HG03457 (cell line): Measurements from ENCODE around the gene NEK10.

Experiments
- ATAC-seq: cut with Tn5 transposase; IDR thresholded peaks from one replicate; pipeline ENCODE4 v1.9.1; 2021; ENCODE audit warnings: moderate number of reproducible peaks; ENCODE audit not compliant: unreplicated experiment

Gene NEK10

DNA sequence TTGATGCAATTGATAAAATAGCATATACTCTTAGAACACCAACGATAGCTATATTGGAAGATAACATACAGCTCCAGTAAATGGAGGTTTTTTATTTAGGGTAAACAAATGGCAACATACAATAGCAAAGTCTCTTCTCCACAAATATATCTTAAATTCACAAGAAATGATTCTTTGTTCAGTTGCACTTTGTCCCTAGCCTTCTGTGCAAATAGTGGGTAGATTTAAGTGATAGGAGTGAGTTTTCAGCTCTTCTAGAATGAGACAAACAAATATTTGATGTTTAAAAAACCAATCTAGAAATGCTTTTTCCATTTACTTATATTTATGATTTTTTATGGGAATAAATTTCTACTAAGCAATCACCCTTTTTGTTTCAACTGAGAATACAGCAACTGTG lies 253.8 kb downstream of the NEK10 start:
- no peak for ATAC-seq

DNA sequence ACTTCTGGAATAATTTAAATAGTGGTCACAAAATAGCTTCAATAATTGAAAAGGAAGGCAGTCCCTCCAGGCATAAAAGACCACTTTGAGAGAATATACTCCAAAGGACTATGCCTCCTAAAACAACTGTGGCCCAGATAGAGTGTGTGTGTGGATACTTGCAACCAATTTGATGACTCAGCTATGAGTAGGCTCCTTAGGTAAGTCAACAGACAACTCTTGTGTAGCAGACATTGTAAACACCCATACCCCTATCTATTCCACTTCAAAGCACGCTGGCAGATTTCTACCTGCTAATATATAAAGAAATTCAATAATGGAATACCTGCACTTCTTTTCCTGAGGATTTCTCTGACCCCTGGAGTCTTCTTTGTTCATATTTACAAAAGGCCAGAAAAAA lies 254.5 kb downstream of the NEK10 start:
- ATAC-seq: no peak

DNA sequence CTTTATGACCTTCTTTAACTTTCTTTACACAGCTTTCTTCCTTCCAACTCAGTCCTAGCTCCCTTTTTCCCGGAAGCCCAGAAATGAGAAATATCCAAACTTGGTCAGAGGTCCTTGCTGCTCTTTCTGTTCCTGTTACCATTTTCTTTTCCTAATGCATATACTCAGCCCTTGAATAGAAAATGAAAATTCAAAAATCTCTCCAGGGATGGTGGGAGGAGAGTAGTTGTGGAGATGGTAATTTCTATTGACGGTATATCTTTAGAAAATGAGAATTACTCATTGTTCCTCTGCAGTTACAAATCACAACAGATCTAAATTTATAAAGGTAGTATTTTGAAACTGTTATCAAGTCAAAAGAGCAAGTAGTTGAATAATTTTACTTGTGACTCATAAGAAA lies 255.1 kb downstream of the NEK10 start:
- ATAC-seq: no peak

DNA sequence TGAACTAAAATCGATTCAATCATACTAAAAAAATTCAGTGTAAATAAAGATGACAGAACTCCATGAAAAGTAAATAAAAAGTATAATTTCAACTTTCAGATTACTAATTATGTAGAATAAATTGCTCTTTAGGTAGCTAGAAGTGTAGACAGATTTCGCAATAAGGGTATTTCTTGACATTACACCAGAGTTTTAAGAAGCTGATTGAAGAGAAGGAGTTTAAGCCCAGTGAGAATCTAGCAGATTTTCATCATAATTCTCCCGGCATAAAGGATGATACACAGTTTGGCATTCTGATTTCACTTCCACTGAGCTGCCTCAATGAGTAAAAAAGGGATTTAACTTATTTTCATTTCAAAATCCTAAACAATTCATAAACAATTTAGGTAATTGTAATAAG lies 259.2 kb downstream of the NEK10 start:
- no peak for ATAC-seq

DNA sequence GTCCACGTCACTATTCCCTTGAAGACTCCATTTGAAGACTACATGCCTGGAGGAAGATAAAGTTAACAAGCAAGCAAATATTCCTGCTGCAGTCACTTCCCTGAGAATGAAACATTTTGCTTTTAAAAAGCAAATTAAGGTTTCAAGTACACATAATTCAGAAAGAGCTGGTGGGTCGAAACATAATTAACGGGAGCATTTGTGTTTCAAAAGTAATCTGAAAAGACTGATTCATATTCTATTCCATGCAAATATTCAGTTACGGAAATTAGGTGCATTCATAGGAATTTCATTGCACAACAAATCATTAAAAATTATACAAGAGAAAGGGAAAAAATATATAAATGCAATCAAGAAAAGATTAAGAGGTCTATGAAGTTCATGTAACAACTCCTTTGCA lies 260.9 kb downstream of the NEK10 start:
- no peak for ATAC-seq

DNA sequence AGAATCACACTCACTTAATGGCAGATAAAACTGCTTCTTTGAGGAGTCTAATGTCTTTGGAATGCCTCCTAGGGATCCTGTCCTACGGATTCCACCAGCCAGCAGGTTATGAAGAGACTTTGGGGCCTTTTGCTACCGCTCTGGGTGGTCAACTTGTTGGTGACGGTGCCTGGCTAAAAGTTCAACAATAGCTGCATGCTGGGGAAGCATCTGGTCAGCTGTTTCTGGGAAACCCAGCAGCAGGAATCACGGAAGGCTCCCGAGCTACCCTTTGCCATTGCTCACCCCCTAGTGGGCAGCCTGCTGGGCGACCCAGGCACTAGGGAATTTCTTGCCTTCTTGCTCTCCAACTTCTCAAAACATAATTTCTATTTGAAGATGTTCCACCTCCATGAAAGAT lies 263.3 kb downstream of the NEK10 start:
- ATAC-seq: no peak

DNA sequence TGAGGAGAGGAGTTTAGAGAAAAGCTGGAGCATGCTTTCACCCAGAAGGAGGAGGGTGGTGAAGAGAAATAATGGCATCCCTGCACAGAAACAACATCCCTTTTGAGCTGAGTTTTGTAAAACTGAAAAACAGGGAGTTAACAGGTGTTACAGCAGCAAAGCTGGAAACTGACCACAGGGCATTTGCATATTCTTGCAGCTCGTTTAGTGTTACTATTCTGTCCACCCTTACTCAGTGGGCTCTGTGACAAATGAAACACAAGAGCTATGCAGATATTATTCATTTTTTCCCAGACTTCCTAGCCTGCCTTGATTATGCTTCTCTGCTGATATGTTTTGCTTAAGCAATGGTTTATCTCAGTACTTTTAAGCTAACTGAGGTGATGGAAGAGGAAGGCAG lies 272.0 kb downstream of the NEK10 start:
- ATAC-seq: no peak

DNA sequence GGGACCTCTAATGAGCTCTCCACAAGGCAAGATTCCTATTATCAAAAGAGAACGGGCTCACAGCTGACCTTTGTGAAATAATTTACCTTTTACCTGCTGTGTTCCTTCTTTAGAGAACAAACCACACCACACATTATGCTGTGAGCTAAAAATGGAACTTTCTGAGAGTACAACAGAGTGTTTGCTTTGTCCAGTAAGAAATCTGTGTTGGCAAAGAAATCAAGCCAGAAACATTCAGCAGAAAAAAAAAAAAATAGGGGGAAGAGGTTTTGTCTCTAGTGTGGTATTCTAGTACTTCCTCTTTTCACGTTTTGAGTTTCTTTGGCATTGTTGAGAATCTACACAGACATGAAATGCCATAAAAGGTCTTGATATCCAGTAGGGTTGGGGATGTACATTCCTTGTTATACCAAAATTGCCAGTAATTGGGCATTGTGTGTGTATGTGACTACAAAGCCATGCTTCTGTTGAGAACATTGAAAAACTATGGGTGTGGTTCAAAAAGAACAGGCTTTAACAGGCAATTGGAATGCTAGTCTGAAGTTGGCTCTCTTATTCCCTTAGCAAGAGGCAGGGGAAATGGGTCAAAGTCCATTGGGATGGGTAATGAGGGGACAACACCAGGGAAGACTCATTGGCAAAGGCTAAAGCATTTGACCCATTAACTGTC lies 273.5 kb downstream of the NEK10 start:
- ATAC-seq: no peak

DNA sequence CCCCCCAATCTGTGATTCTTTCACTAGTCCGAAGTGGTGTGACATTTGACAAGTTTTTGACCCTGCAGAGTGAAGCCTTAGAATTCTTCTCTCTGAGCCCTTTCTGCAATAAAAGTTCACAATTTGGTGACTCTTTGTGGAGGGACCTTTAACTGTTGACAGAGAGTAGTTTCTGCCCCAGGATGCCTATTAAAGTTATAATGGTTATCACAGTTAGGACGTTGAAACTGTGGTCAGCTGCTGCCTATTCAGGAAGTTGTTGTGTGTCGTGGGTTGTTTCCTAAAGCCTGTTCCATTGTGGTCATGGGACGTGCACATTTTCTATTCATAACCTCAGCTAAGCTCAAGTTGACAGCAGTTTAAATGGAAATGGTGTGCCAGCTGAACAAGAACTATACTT lies 274.5 kb downstream of the NEK10 start:
- no peak for ATAC-seq

DNA sequence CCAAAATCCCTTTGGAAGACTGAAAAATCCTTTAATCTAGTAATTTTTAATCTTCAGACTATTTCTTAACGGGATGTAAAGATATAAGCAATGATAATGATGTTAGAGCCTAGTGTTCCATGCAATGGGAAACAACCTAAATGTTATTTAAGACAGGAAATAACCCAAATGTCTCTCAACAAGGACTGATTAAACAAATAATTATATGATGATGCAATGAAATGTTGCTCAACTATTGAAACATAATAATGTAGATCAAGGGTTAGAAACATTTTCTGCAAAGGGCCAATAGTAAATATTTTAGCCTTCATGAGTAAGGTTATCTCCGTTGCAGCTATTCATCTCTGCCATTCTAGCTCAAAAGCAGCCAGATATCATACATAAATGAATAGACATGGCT lies 275.4 kb downstream of the NEK10 start:
- no peak for ATAC-seq

DNA sequence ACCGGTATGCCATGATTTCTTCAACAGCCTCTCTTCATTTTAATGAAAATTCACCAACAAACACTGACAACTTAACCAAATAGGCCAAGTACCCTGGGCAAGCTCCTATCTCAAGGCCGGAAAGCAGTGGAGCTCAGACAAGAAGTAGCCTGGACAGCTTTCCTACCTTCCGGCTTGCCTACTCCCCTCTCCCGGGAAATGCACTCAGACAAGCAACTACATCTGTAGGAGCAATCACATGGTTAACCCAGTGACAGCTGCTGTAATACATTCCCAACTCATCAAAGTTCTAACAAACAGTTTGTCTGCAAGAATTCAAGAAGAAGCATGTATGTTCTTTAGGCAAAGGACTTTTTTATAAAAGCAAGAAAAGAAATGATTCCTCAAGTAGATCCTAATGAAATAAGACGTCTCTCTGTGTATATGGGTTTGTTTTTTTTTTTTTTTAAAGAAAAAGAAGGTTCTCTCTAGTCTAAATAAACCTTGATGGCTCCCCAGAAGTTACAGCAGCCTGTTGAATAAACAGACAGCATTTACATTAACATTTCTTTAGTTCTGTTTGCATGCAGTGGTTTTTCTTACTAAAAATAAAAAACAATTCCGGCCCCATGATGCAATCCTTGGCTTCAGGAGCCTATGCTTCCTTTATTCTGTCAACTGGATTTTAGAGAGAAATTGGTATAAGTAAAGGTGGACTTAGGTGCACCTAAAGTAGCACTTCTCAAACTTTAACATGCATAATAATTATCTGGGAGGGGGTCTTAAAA lies 278.7 kb downstream of the NEK10 start:
- ATAC-seq: no peak

DNA sequence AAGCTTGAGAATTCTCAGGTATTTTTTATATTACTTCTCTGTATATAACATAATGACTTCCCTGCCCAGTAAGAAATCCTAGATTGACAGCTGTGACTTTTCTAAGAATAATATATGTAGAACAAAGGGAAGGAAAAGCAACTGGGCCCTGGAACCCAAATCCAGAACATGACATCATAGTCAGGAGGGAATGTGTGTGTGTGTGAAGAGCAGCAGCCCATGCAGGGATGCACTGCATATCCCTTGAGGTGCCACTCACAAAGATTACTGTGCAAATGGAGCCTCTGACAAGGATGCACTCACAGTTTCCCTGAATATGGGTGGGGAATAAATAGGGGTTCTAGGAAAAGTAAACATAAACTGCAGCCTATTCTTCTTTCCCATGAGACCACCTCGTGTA lies 279.5 kb downstream of the NEK10 start:
- ATAC-seq: no peak

DNA sequence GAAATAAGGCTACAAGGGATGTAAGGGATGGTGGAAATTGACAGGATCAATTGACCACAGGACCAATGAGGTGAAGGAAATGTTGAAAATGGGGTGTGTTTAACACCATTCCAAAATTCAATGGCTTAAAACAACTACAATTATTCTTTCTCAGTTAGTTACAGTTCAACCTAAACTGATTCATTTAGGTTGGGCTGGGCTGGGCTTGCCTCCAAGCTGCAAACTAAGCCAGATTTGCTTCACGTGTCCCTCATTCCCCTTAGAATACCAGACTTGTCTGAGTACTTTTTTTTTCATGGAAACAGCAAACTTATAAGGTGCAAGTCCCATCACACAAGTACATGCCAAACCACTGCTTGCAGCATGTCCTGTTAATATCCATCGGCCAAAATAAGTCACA lies 280.1 kb downstream of the NEK10 start:
- ATAC-seq: no peak

DNA sequence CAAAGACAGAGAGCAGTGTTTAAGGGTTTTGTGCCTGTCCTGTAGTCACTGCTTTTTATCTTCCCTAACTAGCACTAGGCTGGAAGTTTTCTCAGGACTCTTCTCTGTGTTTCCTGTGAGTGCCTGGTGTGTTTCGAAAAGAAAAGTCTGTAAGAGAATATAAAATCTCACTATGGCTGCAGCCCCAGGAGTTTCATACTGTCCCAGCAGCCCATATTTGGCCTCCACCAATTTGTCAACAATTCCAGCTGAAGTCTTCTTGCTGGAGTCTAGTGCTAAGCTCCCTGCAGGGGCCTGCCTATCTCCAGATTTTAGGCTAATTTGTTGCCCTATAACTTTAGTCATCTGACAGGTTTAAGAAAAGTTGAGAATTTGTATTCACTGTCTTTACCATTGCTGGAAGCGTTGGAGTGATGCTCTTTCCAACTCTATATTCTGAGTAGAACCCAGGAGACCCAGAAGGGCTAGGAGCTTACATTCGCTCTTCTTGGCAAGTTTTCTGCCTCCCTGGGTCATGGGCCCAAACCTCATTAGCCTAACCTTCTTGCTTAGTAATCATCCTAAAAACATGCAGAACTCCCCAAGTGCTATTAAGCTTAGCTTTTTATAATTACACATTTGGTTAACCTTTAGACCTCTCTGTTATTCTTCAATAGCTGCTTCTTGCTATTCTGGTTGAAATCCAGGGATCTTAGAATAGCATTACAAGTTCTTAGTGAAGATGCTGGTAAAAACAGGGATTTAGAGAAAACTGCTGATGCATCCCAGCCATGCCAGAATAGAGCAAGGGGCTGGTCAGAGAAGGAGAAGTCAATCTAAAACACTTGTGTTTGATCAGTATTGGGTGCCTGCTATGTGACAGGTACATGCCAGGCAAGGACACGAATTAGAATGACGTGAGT lies 283.1 kb downstream of the NEK10 start:
- ATAC-seq: no peak

DNA sequence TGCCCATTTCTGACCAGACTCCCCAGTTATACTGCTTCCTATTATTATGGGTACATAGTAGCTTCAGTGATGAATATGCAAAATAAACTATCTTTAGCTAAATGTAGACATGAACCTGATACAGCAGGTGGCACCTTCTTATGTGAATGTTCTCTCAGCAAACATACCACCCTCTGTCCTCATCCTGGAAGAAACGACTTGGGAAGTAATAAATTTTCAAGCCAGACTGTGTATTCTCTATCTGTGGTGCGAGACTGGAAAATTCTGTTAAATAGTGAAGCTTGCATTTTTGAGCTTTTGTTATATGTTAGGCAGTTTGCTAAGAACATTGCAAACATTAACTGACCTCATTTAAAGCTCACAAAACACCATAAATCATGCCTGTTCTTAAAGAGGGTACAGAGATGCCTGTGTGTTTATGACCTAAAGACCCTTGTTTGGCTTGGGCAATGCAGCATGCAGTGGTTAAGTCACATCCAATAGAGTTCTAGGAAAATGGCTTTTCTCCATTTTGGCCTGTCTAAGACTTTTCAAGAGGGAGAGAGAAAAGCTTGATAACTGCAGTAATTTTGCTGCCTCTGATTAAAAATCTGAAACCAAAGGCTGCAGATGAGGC lies 287.1 kb downstream of the NEK10 start:
- no peak for ATAC-seq

DNA sequence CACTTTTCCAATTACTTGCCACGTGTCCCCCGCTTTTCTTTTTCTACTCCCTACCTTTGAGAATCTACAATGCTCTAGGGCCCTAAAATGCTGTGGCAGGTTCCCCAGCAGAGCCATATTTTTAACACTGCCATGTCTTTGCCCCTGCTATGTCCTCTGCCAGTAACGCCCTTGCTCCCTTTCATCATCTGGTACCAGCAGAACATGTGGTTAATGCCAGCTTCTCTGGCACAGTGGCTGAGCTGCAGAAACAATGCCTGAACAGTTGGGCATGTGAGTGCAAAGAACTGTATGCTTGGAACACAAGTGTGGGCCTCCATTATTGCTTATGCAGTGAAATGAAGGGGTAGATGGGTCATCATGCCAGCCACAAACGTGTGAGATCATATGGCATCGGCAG lies 287.6 kb downstream of the NEK10 start:
- no peak for ATAC-seq

DNA sequence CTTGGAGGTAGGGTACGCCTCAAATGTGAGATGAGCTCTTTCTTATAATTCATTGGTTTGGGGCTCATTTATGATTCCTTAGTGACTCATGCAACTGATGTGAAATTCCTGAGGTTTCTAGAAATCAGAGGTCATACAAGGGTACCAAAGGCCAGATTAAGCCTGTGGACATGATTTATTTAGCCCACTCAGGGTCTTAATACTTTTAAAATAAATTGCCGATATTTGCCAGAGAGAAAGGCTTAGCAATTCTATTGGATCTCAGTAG lies 289.0 kb downstream of the NEK10 start:
- ATAC-seq: no peak

DNA sequence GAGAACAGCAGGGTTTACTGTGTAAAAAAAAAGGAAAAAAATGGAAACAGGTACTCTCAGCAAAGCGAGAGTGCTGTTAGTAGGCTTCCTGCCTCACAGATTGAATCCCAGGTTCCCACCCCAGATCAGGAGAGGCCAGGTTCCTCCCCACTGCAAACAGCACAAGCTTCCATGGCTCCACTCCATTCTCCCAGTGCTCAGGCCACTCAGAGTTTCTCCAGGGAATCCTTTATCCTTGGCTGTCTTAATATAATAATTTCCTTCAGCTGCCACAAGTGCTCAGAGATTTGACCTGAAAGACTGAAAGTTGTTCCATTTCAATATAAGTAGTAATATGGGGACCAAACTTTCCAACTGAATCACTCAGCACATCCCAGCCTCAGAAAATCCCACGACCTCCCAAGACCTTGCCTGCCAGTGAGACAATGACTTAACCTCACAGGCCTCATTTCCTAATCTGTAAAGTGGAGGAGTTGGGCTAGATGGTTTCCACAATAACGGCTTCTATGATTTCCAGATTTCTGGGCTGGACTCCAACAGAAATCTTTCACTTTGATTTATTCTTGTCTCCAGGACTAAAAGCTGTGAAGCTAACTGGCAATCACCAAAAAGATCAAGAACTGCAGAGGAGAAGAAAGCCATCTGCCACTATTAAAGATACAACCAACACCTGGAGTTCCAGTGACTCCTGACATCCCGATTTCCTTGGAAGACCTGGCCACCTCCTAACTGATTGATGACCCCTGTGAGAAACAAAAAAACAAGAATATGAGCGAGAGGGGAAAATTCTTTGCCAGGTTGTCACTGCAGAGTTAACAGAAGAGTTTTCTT lies 289.5 kb downstream of the NEK10 start:
- no peak for ATAC-seq

DNA sequence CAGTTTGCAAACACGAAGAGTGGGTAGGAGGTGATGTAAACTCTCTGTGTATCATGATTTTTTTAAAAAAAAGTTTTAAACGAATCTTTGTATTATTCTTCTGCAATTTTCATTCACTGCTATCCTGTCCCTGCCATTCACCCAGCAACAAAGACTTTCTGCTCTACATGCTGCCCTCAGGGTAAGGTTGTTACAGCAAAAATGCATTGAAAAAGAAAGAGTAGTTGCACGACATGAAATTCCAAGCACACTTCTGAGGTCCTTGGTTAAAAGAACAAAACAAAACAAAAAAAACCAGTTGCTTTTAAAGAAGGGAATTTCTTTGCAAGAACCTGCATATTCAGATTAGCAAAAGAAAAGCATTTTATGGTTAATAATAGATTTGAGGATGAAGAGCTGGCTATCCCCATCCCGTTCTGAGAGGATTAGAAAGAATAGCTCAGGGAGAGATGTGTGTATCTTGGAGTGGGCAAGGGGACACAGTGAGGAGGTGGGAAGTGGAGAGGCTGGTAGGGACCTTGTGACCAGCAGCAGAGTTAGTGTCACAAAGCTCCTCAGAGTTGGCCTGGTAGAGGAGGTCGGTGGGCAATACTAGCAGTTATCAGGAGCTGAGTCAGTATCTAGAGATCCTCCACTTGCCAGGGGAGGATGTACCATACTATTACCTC lies 290.8 kb downstream of the NEK10 start:
- no peak for ATAC-seq
